Uterus (tissue), 4 donors: Measurements from ENCODE around the gene SYNPO. TPM values are rescaled to one million over a fixed set of nuclear protein-coding genes. Genes with fewer than 3 reads are reported as not detected.
A peak's percentile ranks its signal among the peaks of the same experiment; 100 is the strongest.

Source experiments
- DNase-seq, 2 donors: peaks; one replicate each; pipeline ENCODE4 v3.0.0-alpha.2; 2019 to 2020
- H3K27ac ChIP-seq, 2 donors: fragments of 200-600 bp; sonication (generic); 1 replicate in 1 of 2; 2 replicates in 1 of 2; pipeline ENCODE4 v1.5.1; 2016 to 2018
- H3K27me3 ChIP-seq, 2 donors: fragments of 200-600 bp; sonication (generic); one replicate each; pipeline ENCODE4 v1.5.1; 2018 to 2019; ENCODE audit warnings: control low read depth in 1 of 2
- H3K36me3 ChIP-seq, 2 donors: fragments of 200-600 bp; sonication (generic); one replicate each; pipeline ENCODE4 v1.5.1; 2019; ENCODE audit warnings: control low read depth in 1 of 2
- H3K4me1 ChIP-seq, 2 donors: fragments of 200-600 bp; sonication (generic); one replicate each; pipeline ENCODE4 v1.5.1; 2018 to 2019; ENCODE audit warnings: control low read depth in 1 of 2
- H3K4me3 ChIP-seq, 2 donors: fragments of 200-600 bp; sonication (generic); 1 replicate in 1 of 2; 2 replicates in 1 of 2; pipeline ENCODE4 v1.5.1; 2018 to 2019; ENCODE audit warnings: mild to moderate bottlenecking in 1 of 2
- H3K9me3 ChIP-seq, 2 donors: fragments of 200-600 bp; sonication (generic); one replicate each; pipeline ENCODE4 v1.5.1; 2019; ENCODE audit warnings: control low read depth in 1 of 2
- POLR2A ChIP-seq, 2 donors: fragments of 450-650 bp; IDR thresholded peaks; one replicate each; pipeline ENCODE4 v1.6.1; 2016; ENCODE audit warnings: antibody characterized with exemption in 2 of 2, mild to moderate bottlenecking in 1 of 2, moderate library complexity in 1 of 2
- intact Hi-C: fragments of 100-400 bp; cut with DNase I; formaldehyde crosslinking; loops from one replicate; pipeline ENCODE4 v1.15.1; 2023; ENCODE audit warnings: low total_unique reads
- total RNA-seq, 4 donors: library from RNA; depleted of rRNA in 3 of 4; stranded (reverse); fragments of >200 nt in 3 of 4; gene quantifications; one replicate each; pipeline versions ENCODE4 v1.1.0 to v1.2.4, GENCODE V29; 2014 to 2023
- TF ChIP-seq, protein P1 (sequence below), 4 experiments: fragments of 200-600 bp in 2 of 4; fragments of 450-650 bp in 2 of 4; sonication (generic) in 2 of 4; IDR thresholded peaks; one replicate each; pipeline ENCODE4 v1.5.1; 2016 to 2019; ENCODE audit warnings: antibody characterized with exemption in 4 of 4, mild to moderate bottlenecking in 2 of 4, moderate library complexity in 1 of 4
- donor health status: DM: yes; HTN: yes; CAD: no.

Gene SYNPO
- total RNA-seq, 4 donors from 2014 or later, result 3.6 to 146 (median 10.6) TPM

DNA sequence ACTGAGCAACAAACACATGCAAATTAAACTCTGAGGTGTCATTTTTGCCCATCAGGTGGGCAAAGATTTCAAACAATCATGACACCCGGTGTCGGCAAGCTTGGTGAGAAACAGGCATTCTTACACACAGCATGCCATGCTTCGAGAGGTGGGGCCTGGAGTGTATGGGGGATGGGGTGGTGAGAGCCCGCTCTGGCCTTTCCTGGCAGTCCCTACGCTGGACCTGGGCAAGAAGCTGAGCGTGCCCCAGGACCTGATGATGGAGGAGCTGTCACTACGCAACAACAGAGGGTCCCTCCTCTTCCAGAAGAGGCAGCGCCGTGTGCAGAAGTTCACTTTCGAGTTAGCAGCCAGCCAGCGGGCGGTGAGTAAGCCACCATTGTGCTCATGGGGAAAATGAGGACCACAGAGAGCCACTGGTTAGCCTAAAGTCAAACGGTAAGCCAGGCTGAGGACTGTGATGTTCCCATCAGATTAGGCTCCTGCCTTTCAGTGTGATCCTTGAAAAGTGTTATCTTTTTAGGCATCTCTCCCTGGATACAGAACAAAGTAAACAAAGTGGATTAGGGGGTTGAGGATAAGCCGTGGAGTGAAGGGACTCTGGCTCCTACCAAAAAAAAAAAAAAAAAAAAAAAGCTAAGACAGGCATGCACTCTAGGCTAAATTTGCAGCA is 30.0 kb downstream of the SYNPO start:
- Histone ChIP-seq H3K4me3 (no peak overlapping the region), H3K27me3 (no peaks in the 10 kb centered on the region), H3K9me3 (no peaks in the 10 kb centered on the region), H3K27ac (no peak overlapping the region), H3K36me3 (no peaks in the 10 kb centered on the region), H3K4me1 (peaks cover 0 to 4% of the 10 kb centered on the region in 2 donors)
- intact Hi-C loops, result no loop called here
- no peak for DNase-seq
- TF ChIP-seq, protein P1, sequence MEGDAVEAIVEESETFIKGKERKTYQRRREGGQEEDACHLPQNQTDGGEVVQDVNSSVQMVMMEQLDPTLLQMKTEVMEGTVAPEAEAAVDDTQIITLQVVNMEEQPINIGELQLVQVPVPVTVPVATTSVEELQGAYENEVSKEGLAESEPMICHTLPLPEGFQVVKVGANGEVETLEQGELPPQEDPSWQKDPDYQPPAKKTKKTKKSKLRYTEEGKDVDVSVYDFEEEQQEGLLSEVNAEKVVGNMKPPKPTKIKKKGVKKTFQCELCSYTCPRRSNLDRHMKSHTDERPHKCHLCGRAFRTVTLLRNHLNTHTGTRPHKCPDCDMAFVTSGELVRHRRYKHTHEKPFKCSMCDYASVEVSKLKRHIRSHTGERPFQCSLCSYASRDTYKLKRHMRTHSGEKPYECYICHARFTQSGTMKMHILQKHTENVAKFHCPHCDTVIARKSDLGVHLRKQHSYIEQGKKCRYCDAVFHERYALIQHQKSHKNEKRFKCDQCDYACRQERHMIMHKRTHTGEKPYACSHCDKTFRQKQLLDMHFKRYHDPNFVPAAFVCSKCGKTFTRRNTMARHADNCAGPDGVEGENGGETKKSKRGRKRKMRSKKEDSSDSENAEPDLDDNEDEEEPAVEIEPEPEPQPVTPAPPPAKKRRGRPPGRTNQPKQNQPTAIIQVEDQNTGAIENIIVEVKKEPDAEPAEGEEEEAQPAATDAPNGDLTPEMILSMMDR (IDR thresholded peaks at IDR 0.05), result no peak
- TF ChIP-seq POLR2A (IDR thresholded peaks at IDR 0.05), result no peak

GRCh38 chr5:150670948-150671310 is 30.5 kb downstream of the SYNPO start:
- DNase-seq, result no peak
- H3K9me3 ChIP-seq, result no peaks in the 10 kb centered on the region
- no peak for TF ChIP-seq POLR2A (IDR thresholded peaks at IDR 0.05)
- TF ChIP-seq, protein P1 (IDR thresholded peaks at IDR 0.05), result no peak
- H3K36me3 ChIP-seq, result no peaks in the 10 kb centered on the region
- no peak overlapping the region for H3K4me3 ChIP-seq
- peaks cover 0 to 4% of the 10 kb centered on the region in 2 donors for H3K4me1 ChIP-seq
- intact Hi-C loops, result no loop called here
- H3K27ac ChIP-seq, result no peak overlapping the region
- no peaks in the 10 kb centered on the region for H3K27me3 ChIP-seq

DNA sequence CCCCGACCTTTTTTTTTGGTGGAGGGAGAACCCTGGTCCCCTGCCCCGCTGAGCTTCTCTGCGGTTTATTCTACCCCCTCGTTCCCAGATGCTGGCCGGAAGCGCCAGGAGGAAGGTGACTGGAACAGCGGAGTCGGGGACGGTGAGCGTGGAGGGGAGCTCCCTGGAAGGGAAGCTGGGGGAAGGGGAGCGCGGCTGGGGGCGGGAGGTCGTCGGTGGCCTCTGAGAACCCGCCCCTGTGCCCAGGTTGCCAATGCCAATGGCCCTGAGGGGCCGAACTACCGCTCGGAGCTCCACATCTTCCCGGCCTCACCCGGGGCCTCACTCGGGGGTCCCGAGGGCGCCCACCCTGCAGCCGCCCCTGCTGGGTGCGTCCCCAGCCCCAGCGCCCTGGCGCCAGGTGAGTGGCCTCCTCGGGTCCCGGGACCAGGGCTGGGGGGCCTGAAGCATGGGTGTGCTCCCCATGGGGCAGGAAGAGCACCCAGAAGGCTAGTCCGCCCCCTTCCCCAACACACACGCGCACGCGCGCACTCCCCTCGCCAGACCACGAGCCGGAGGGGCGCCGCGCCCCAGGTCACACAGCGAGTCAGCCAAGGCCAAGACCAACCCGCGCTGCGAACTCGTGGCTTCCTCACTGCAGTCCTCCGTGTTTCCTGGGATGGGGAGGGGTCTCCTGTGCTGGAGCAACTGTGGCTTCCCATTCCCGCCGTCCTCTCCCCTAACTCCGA is 31.2 kb downstream of the SYNPO start:
- TF ChIP-seq, protein P1 (IDR thresholded peaks at IDR 0.05), result no peak
- TF ChIP-seq POLR2A (IDR thresholded peaks at IDR 0.05), result no peak
- no peaks in the 10 kb centered on the region for H3K27me3 ChIP-seq
- H3K4me3 ChIP-seq, result peak overlapping the region; percentile 44 to 46
- H3K9me3 ChIP-seq, result no peaks in the 10 kb centered on the region
- no peak for DNase-seq
- no peaks in the 10 kb centered on the region for H3K36me3 ChIP-seq
- H3K27ac ChIP-seq, result peak overlapping the region; percentile 33 to 66
- H3K4me1 ChIP-seq, result peaks cover 0 to 4% of the 10 kb centered on the region in 2 donors
- intact Hi-C loops, result no loop called here

GRCh38 chr5:150672237-150672883 is 31.9 kb downstream of the SYNPO start:
- intact Hi-C loops, result no loop called here
- Histone ChIP-seq H3K36me3 (no peaks in the 10 kb centered on the region), H3K27me3 (no peaks in the 10 kb centered on the region), H3K9me3 (no peaks in the 10 kb centered on the region), H3K27ac (peak overlapping the region; percentile 65 to 66), H3K4me1 (peaks cover 0 to 4% of the 10 kb centered on the region in 2 donors), H3K4me3 (peak overlapping the region; percentile 44 to 46)
- TF ChIP-seq, protein P1 (IDR thresholded peaks at IDR 0.05), result no peak
- no peak for TF ChIP-seq POLR2A (IDR thresholded peaks at IDR 0.05)
- peak; percentile 50 to 53 for DNase-seq

DNA sequence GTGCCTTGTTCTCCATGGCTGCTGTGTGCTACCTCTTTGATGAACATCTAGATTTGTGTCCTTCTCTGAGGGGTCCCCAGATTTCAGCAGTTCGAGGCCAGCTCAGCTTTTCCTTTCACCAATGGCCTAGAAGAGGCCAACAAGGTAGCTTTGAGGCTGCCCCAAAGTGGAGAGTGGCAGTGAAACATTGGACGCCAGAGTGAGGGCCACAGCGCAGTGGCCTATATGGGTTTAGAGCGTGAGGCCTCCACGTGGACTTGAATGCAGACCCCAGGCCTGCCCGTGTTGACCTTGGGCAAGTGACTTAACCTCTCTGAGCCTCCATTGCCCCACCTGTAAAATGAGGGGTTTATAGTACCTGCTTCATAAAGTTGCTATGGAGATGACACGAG is 32.4 kb downstream of the SYNPO start:
- Histone ChIP-seq H3K4me3 (no peak overlapping the region), H3K9me3 (no peaks in the 10 kb centered on the region), H3K27ac (peak overlapping the region; percentile 65 to 66), H3K36me3 (no peaks in the 10 kb centered on the region), H3K4me1 (peaks cover 0 to 4% of the 10 kb centered on the region in 2 donors), H3K27me3 (no peaks in the 10 kb centered on the region)
- intact Hi-C loops, result no loop called here
- no peak for DNase-seq
- TF ChIP-seq, protein P1 (IDR thresholded peaks at IDR 0.05), result no peak
- no peak for TF ChIP-seq POLR2A (IDR thresholded peaks at IDR 0.05)
